Measurements from ENCODE around the gene STXBP6.
"Not testable (repeated sequence)": the region's sequence is repeated elsewhere in the genome, so short reads cannot be mapped to it uniquely, and the experiment has no call there.

Gene STXBP6

GRCh38 chr14:24965578-24965933 is 84.4 kb downstream of the STXBP6 start:
- ATAC-seq: no peak

GRCh38 chr14:24964591-24964990 is 85.4 kb downstream of the STXBP6 start:
- no peak for TF ChIP-seq ESRRG (CRISPR knock-in tag; IDR thresholded peaks at IDR 0.05)
- TF ChIP-seq CSDC2 (CRISPR knock-in tag; IDR thresholded peaks at IDR 0.05): no peak
- TF ChIP-seq CSRNP3 (CRISPR knock-in tag; IDR thresholded peaks at IDR 0.05): no peak
- no peak for TF ChIP-seq ZNF8 (CRISPR knock-in tag; IDR thresholded peaks at IDR 0.05)
- no peak for ATAC-seq

More at GRCh38 chr14:24965578-24965933, 84.4 kb downstream of the STXBP6 start:
- no peak for TF ChIP-seq ZC3H10 (CRISPR knock-in tag; IDR thresholded peaks at IDR 0.05)
- no peak for TF ChIP-seq CSRNP3 (CRISPR knock-in tag; IDR thresholded peaks at IDR 0.05)
- TF ChIP-seq TOX (CRISPR knock-in tag; IDR thresholded peaks at IDR 0.05; ENCODE audit: borderline replicate concordance): no peak
- no peak for TF ChIP-seq GLIS3 (CRISPR knock-in tag; IDR thresholded peaks at IDR 0.05)
- no peak for TF ChIP-seq RARB (CRISPR knock-in tag; IDR thresholded peaks at IDR 0.05)
- TF ChIP-seq ESRRG (CRISPR knock-in tag; IDR thresholded peaks at IDR 0.05): no peak
- no peak for TF ChIP-seq ZFP3 (CRISPR knock-in tag; IDR thresholded peaks at IDR 0.05)
- TF ChIP-seq PATZ1 (CRISPR knock-in tag; IDR thresholded peaks at IDR 0.05; ENCODE audit: borderline replicate concordance): no peak
- TF ChIP-seq ZNF8 (CRISPR knock-in tag; IDR thresholded peaks at IDR 0.05): no peak
- TF ChIP-seq ZFP30 (CRISPR knock-in tag; IDR thresholded peaks at IDR 0.05): no peak
- no peak for TF ChIP-seq SNAI2 (CRISPR knock-in tag; IDR thresholded peaks at IDR 0.05)
- no peak for TF ChIP-seq CSDC2 (CRISPR knock-in tag; IDR thresholded peaks at IDR 0.05)
- no peak for TF ChIP-seq OSR1 (CRISPR knock-in tag; IDR thresholded peaks at IDR 0.05)

GRCh38 chr14:24964048-24964447 is 85.9 kb downstream of the STXBP6 start:
- TF ChIP-seq GLIS3 (CRISPR knock-in tag; IDR thresholded peaks at IDR 0.05) (no peak), PPARA (CRISPR knock-in tag; IDR thresholded peaks at IDR 0.05; ENCODE audit: borderline replicate concordance) (no peak), ISL1 (CRISPR knock-in tag; IDR thresholded peaks at IDR 0.05) (no peak), ZC3H10 (CRISPR knock-in tag; IDR thresholded peaks at IDR 0.05) (no peak), RARB (CRISPR knock-in tag; IDR thresholded peaks at IDR 0.05) (no peak), OSR1 (CRISPR knock-in tag; IDR thresholded peaks at IDR 0.05) (no peak), CREB5 (CRISPR knock-in tag; IDR thresholded peaks at IDR 0.05; ENCODE audit: low read depth) (no peak), TCF4 (CRISPR knock-in tag; IDR thresholded peaks at IDR 0.05; ENCODE audit: borderline replicate concordance) (no peak), ZFP3 (CRISPR knock-in tag; IDR thresholded peaks at IDR 0.05) (no peak), BACH2 (CRISPR knock-in tag; IDR thresholded peaks at IDR 0.05; ENCODE audit: borderline replicate concordance) (no peak), SNAI2 (CRISPR knock-in tag; IDR thresholded peaks at IDR 0.05) (no peak), PATZ1 (CRISPR knock-in tag; IDR thresholded peaks at IDR 0.05; ENCODE audit: borderline replicate concordance) (no peak), TSHZ2 (CRISPR knock-in tag; IDR thresholded peaks at IDR 0.05) (no peak), ZNF8 (CRISPR knock-in tag; IDR thresholded peaks at IDR 0.05) (no peak), CSDC2 (CRISPR knock-in tag; IDR thresholded peaks at IDR 0.05) (no peak), ZFP30 (CRISPR knock-in tag; IDR thresholded peaks at IDR 0.05) (no peak), TOX (CRISPR knock-in tag; IDR thresholded peaks at IDR 0.05; ENCODE audit: borderline replicate concordance) (no peak)
- no peak for ATAC-seq

- not testable (repeated sequence) for ATAC-seq
These were observed 87.8 kb downstream of the STXBP6 start for GRCh38 chr14:24962118-24962517.
